ENCODE measurements around the gene LPCAT3. TPM values are rescaled to one million over a fixed set of nuclear protein-coding genes. Genes with fewer than 3 reads are reported as not detected.

The LPCAT3 gene
- total and polyA plus RNA-seq, 2 experiments from 2014 or later, result 11.8 to 19.7 TPM

GRCh38 chr12:7035463-7035862 lies 17.2 kb upstream of the LPCAT3 start:
- H3K36me3 ChIP-seq (ENCODE audit: low read depth), result no peaks in the 10 kb centered on the region
- 29 to 39% methylated on average over 2 of the region's 2 CpGs for WGBS, 2 experiments (ENCODE audit: low coverage in 1 of 2, low lambda C conversion rate in 2 of 2, missing lambda C conversion rate in 2 of 2)
- no peaks in the 10 kb centered on the region for H4K20me1 ChIP-seq (ENCODE audit: insufficient read depth)
- H3K27me3 ChIP-seq (replicated peaks; ENCODE audit: insufficient read depth), result no peaks in the 10 kb centered on the region
- no peak overlapping the region for H2AFZ ChIP-seq
- H3K79me2 ChIP-seq (ENCODE audit: insufficient read depth), result no peaks in the 10 kb centered on the region
- H3K4me3 ChIP-seq, result no peak overlapping the region
- no peaks in the 10 kb centered on the region for H3K9me3 ChIP-seq (ENCODE audit: low read depth)
- DNase-seq, result no peak
- no peak overlapping the region for H3K27ac ChIP-seq
- no peaks in the 10 kb centered on the region for H3K4me1 ChIP-seq (ENCODE audit: insufficient read depth)
- no peaks in the 10 kb centered on the region for H3K9me2 ChIP-seq (ENCODE audit: insufficient read depth)
- no peak overlapping the region for H3K9ac ChIP-seq
- no peaks in the 10 kb centered on the region for H3F3A ChIP-seq (ENCODE audit: insufficient read depth)
- no peak for TF ChIP-seq EZH2phosphoT487 (IDR thresholded peaks at IDR 0.05; ENCODE audit: insufficient read depth, low read depth)
- no peak for TF ChIP-seq EZH2 (IDR thresholded peaks at IDR 0.05; ENCODE audit: insufficient read depth, poor library complexity, severe bottlenecking)
- no peak overlapping the region for H3K4me2 ChIP-seq (ENCODE audit: unreplicated experiment)
- in situ Hi-C loops (cut with MboI), result no loop called here

GRCh38 chr12:7034464-7034863 lies 16.2 kb upstream of the LPCAT3 start:
- Histone ChIP-seq H3K9ac (no peak overlapping the region), H3K4me3 (no peak overlapping the region), H3K4me2 (ENCODE audit: unreplicated experiment) (no peak overlapping the region), H3K4me1 (ENCODE audit: insufficient read depth) (no peaks in the 10 kb centered on the region), H3K27ac (no peak overlapping the region), H3K79me2 (ENCODE audit: insufficient read depth) (no peaks in the 10 kb centered on the region), H4K20me1 (ENCODE audit: insufficient read depth) (no peaks in the 10 kb centered on the region), H3K27me3 (replicated peaks; ENCODE audit: insufficient read depth) (no peaks in the 10 kb centered on the region), H2AFZ (no peak overlapping the region), H3K9me2 (ENCODE audit: insufficient read depth) (no peaks in the 10 kb centered on the region), H3K9me3 (ENCODE audit: low read depth) (no peaks in the 10 kb centered on the region), H3K36me3 (ENCODE audit: low read depth) (no peaks in the 10 kb centered on the region), H3F3A (ENCODE audit: insufficient read depth) (no peaks in the 10 kb centered on the region)
- in situ Hi-C loops (cut with MboI), result no loop called here
- DNase-seq, result no peak
- whole genome bisulfite sequencing, 2 experiments (ENCODE audit: low coverage in 1 of 2, low lambda C conversion rate in 2 of 2, missing lambda C conversion rate in 2 of 2), result 33 to 50% methylated on average over 1 of the region's 1 CpG
- TF ChIP-seq EZH2 (IDR thresholded peaks at IDR 0.05; ENCODE audit: insufficient read depth, poor library complexity, severe bottlenecking), result no peak
- TF ChIP-seq EZH2phosphoT487 (IDR thresholded peaks at IDR 0.05; ENCODE audit: insufficient read depth, low read depth), result no peak

DNA sequence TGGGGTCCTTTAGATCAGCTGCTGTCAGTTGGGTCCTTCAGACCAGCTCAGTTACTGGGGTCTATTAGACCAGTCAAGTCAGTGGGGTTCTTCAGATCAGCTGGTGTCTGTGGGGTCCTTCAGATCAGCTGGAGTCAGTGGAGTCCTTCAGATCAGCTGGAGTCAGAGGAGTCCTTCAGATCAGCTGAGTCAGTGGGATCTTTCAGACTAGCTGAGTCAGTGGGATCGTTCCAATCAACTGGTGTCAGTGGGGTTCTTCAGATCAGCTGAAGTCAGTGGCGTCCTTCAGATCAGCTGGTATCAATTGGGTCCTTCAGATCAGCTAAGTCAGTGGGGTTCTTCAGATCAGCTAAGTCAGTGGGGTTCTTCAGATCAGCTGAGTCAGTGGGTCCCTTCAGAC lies 14.7 kb upstream of the LPCAT3 start:
- no peaks in the 10 kb centered on the region for H3K36me3 ChIP-seq (ENCODE audit: low read depth)
- no peaks in the 10 kb centered on the region for H3K9me2 ChIP-seq (ENCODE audit: insufficient read depth)
- in situ Hi-C loops (cut with MboI), result no loop called here
- no peaks in the 10 kb centered on the region for H3K4me1 ChIP-seq (ENCODE audit: insufficient read depth)
- H3K9me3 ChIP-seq (ENCODE audit: low read depth), result no peaks in the 10 kb centered on the region
- no peak overlapping the region for H3K4me3 ChIP-seq
- no peak overlapping the region for H3K4me2 ChIP-seq (ENCODE audit: unreplicated experiment)
- H3K9ac ChIP-seq, result no peak overlapping the region
- no peaks in the 10 kb centered on the region for H3K27me3 ChIP-seq (replicated peaks; ENCODE audit: insufficient read depth)
- TF ChIP-seq EZH2 (IDR thresholded peaks at IDR 0.05; ENCODE audit: insufficient read depth, poor library complexity, severe bottlenecking) (no peak), EZH2phosphoT487 (IDR thresholded peaks at IDR 0.05; ENCODE audit: insufficient read depth, low read depth) (no peak)
- no peaks in the 10 kb centered on the region for H3K79me2 ChIP-seq (ENCODE audit: insufficient read depth)
- H2AFZ ChIP-seq, result no peak overlapping the region
- H3F3A ChIP-seq (ENCODE audit: insufficient read depth), result no peaks in the 10 kb centered on the region
- H4K20me1 ChIP-seq (ENCODE audit: insufficient read depth), result no peaks in the 10 kb centered on the region
- 54 to 69% methylated on average over 2 of the region's 2 CpGs for WGBS, 2 experiments (ENCODE audit: low coverage in 1 of 2, low lambda C conversion rate in 2 of 2, missing lambda C conversion rate in 2 of 2)
- H3K27ac ChIP-seq, result no peak overlapping the region
- no peak for DNase-seq

DNA sequence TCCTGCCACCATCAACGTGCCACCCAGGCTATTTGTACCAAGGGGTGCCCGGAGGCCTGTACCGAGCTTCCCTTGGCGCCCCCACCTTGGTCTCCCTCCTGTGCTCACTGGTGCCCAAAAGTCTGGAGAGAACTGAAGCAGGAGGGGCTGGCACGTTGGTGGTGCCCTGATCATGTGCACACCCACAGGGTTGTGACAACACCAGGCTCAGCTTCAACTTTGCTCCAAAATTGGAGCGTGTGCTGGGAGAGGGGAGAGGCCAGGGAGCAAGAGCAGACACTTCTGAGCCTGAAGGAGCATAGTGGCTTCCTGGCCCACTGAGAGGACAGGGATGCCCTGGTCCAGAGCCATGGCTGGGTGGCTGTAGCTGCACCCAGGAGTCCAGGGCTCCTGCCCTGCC lies 13.0 kb upstream of the LPCAT3 start:
- no peak overlapping the region for H2AFZ ChIP-seq
- TF ChIP-seq EZH2phosphoT487 (IDR thresholded peaks at IDR 0.05; ENCODE audit: insufficient read depth, low read depth), result no peak
- no peak for TF ChIP-seq EZH2 (IDR thresholded peaks at IDR 0.05; ENCODE audit: insufficient read depth, poor library complexity, severe bottlenecking)
- H3K9ac ChIP-seq, result no peak overlapping the region
- H3K4me1 ChIP-seq (ENCODE audit: insufficient read depth), result no peaks in the 10 kb centered on the region
- no peak for DNase-seq
- no peaks in the 10 kb centered on the region for H3F3A ChIP-seq (ENCODE audit: insufficient read depth)
- H3K27ac ChIP-seq, result no peak overlapping the region
- H3K4me2 ChIP-seq (ENCODE audit: unreplicated experiment), result no peak overlapping the region
- no peaks in the 10 kb centered on the region for H3K36me3 ChIP-seq (ENCODE audit: low read depth)
- WGBS, 2 experiments (ENCODE audit: low coverage in 1 of 2, low lambda C conversion rate in 2 of 2, missing lambda C conversion rate in 2 of 2), result 55 to 61% methylated on average over 6 of the region's 6 CpGs
- H3K27me3 ChIP-seq (replicated peaks; ENCODE audit: insufficient read depth), result no peaks in the 10 kb centered on the region
- no peaks in the 10 kb centered on the region for H3K9me3 ChIP-seq (ENCODE audit: low read depth)
- in situ Hi-C loops (cut with MboI), result no loop called here
- H3K4me3 ChIP-seq, result no peak overlapping the region
- no peaks in the 10 kb centered on the region for H3K9me2 ChIP-seq (ENCODE audit: insufficient read depth)
- no peaks in the 10 kb centered on the region for H3K79me2 ChIP-seq (ENCODE audit: insufficient read depth)
- no peaks in the 10 kb centered on the region for H4K20me1 ChIP-seq (ENCODE audit: insufficient read depth)

DNA sequence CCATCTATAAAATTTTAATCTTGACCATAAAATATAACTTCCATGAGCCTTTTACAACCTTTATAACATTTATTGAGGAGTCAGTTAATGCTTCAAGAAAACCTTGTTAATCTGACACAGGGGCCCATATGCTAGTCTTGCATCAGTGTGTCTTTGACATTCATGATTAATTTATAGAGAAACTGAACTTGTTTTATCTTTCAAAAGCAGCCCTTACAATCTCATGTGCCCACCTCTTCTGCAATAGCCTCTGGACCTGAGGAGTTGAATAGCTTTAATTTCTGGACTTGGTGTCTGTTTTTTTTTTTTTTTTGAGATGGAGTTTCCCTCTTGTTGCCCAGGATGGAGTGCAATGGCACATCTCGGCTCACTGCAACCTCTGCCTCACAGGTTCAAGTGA lies 8.6 kb upstream of the LPCAT3 start:
- no peak overlapping the region for H3K4me2 ChIP-seq (ENCODE audit: unreplicated experiment)
- WGBS, 2 experiments (ENCODE audit: low coverage in 1 of 2, low lambda C conversion rate in 2 of 2, missing lambda C conversion rate in 2 of 2), result 83 to 93% methylated on average over 1 of the region's 1 CpG
- in situ Hi-C loops (cut with MboI), result no loop called here

More for the DNA sequence above, 8.6 kb upstream of the LPCAT3 start:
- Histone ChIP-seq H3K9ac (no peak overlapping the region), H4K20me1 (ENCODE audit: insufficient read depth) (no peaks in the 10 kb centered on the region), H3K4me3 (no peak overlapping the region), H2AFZ (no peak overlapping the region), H3K4me1 (ENCODE audit: insufficient read depth) (0 out of 2 replicates have a peak, but pooled peaks cover 4% of the 10 kb centered on the region), H3K36me3 (ENCODE audit: low read depth) (no peaks in the 10 kb centered on the region), H3K79me2 (ENCODE audit: insufficient read depth) (no peaks in the 10 kb centered on the region), H3K9me3 (ENCODE audit: low read depth) (no peaks in the 10 kb centered on the region), H3K9me2 (ENCODE audit: insufficient read depth) (no peaks in the 10 kb centered on the region), H3K27me3 (replicated peaks; ENCODE audit: insufficient read depth) (no peaks in the 10 kb centered on the region), H3K27ac (no peak overlapping the region), H3F3A (ENCODE audit: insufficient read depth) (no peaks in the 10 kb centered on the region)
- TF ChIP-seq EZH2 (IDR thresholded peaks at IDR 0.05; ENCODE audit: insufficient read depth, poor library complexity, severe bottlenecking), result no peak
- no peak for TF ChIP-seq EZH2phosphoT487 (IDR thresholded peaks at IDR 0.05; ENCODE audit: insufficient read depth, low read depth)
- DNase-seq, result no peak
